ENCODE results near the gene TGFA.

The TGFA gene

DNA sequence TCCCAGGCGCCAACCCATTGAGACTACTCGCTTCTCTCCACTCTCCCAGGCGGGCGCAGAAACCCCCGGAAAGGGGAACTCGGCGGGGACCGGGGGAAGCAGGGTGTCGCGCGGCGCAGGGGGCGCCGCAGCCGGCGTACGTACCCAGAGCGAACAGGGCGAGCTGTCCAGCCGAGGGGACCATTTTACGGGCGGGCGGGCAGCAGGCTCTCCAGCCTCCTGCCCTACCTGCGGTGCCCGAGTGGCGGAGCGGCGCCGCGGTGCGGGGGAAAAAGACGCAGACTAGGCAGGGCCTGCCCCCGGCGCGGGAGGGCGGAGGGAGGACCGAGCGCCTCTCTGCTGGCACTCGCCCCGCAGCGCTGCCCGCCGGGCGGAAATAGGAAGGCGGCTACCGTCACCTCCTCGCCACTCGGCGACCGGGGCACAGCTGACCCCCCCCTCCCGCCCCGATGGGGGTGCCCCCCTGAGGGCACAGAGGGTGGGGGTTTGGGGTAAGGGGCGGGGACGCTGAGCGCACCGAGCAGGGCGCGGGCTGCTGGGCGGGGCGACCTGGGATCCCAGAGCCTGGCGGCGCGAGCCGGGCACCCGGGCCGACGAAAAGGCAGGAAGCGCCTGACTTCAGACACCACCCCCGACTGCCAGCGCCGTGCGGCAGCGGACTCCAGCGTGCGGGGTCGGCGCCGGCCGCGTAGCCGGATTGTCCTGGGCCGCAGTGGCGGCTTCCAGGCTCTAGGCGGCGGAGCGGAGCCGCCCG, at the start of gene TGFA:
TSS of gene TGFA (minus strand) at position 243 of the 754 bp plus-strand sequence. CDS start at position 184, 59 bp downstream.
- DNase-seq (ENCODE audit: low read depth in 2 of 3, low spot score in 2 of 3) = peak; percentile 34 to 49 (median 44)

DNA sequence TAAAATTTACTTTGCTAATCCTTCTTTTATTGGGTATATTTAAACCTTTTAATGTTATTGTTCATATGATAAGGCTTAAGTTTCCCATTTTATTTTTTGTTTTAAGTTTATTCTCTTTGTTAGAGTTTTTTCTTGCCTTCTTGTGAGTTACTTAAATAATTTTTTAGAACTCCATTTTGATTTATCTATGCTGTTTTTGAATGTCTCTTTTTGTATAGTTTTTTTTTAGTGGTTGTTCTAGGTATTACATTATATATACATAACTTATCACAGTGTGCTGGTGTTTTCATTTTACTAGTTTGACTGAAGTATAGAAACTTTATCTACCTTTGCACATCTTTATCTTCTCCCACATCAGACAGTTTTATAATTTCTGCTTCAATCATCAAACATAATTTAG, 49.4 kb upstream of the TGFA start:
- no peak for DNase-seq (ENCODE audit: low read depth in 2 of 3, low spot score in 2 of 3)

DNA sequence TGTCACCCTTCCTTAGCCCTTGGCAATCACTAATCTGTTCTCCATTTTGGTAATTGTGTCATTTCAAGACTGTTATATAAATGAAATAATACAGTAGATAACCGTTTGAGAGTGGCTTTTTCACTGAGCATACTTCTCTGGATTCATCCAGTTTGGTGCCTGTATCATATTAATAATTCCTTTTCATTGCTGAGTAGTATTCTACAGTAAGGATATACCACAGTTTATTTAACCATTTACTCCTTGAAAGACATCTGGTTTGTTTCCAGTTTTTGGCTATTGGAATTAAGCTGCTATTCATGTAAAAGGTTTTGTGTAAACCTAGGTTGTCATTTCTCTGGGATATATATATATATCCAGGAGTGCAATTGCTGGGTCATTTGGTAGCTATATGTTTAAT, 44.6 kb upstream of the TGFA start:
- no peak for DNase-seq (ENCODE audit: low read depth in 2 of 3, low spot score in 2 of 3)

- DNase-seq (ENCODE audit: low read depth in 2 of 3, low spot score in 2 of 3) = no peak
Measured at GRCh38 chr2:70596739-70597138, 43.1 kb upstream of the TGFA start.

- no peak for DNase-seq (ENCODE audit: low read depth in 2 of 3, low spot score in 2 of 3)
Measured at GRCh38 chr2:70596293-70596692, 42.7 kb upstream of the TGFA start.

GRCh38 chr2:70583091-70583490, 29.5 kb upstream of the TGFA start:
- DNase-seq (ENCODE audit: low read depth in 2 of 3, low spot score in 2 of 3) = no peak

GRCh38 chr2:70580352-70580751, 26.7 kb upstream of the TGFA start:
- no peak for DNase-seq (ENCODE audit: low read depth in 2 of 3, low spot score in 2 of 3)

GRCh38 chr2:70574618-70575017, 21.0 kb upstream of the TGFA start:
- DNase-seq (ENCODE audit: low read depth in 2 of 3, low spot score in 2 of 3) = no peak

DNA sequence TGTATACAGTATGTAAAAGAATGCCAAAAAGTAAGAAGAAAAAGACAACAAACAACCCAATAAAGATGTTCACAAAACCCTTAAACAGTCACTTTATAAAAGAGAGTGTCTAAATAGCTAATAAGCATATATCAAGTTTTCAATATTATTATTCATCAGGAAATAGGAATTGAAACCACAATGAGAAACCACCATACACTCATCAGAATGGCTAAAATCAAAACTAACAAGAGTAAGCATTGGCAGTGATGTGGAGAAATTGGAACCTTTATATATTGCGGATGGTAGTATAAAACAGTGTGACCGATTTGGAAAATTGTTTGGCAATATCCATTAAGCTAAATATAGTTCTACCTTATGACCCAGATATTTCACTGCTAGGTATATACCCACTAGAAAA, 20.5 kb upstream of the TGFA start:
- no peak for DNase-seq (ENCODE audit: low read depth in 2 of 3, low spot score in 2 of 3)

DNA sequence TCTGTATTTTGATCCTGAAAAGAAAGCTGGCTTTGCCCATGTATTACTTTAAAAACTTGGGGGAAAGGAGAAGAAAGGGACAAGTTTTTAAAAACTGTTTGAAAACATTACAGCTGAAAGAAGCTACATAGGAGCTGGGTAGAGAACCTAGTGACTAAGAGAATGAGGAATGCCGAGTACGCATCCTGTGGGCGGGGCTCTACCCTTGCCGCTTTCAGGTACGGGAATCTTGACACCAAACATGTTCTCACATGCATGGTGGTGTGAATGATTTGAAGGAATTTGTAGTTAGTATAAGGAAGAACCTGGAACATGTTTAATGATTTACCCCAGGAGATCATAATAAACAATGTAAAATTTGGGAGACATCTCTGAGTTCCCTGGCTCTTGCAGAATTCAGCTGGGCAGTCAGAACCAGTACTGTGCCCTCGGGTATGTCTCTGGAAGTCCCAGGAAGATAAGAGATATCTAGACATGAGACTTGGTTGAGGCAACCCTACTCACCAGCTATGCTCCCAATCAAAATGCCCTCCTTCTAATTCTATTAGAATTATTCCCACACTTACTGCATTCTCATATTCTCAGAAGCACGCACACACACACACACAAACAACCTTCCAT, 16.5 kb upstream of the TGFA start:
- no peak for DNase-seq (ENCODE audit: low read depth in 2 of 3, low spot score in 2 of 3)

DNA sequence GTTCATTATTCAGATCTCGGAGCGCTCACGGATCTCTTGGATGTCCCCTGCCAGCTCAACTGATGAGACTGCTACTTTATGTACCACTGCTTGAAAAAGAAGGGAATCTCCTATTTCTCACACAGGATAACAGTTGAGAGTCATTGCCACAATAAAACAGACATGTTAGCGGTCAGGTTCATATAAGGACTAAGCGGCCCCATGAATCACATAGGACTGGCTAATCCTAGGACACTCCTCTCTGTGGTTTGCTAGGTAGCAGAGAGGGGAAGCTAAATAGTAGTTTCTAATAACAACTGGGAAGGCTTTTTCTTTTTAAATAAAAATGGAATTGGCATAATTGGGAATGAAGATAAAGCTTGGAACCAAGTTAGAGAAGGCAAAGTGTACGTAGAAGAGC, 15.9 kb upstream of the TGFA start:
- DNase-seq (ENCODE audit: low read depth in 2 of 3, low spot score in 2 of 3) = no peak

- DNase-seq (ENCODE audit: low read depth in 2 of 3, low spot score in 2 of 3) = no peak
Measured at GRCh38 chr2:70566906-70567305, 13.3 kb upstream of the TGFA start.

DNA sequence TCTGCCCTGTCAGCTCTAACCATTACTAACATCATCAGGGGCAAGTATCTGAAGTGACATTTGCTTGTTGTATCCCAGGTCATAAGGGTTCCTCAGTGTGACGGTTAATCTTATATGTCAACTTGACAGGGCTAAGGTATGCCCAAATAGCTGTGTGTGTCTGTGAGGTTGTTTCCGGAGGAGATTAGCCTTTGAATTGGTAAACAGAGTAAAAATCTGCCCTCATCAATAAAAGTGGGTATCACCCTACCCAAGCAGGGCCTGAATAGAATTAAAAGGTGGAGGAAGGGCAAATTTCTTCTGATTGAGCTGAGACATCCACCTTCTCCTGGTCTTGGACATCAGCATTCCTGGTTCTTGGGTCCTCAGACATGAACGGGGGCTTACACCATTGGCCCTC, 12.8 kb upstream of the TGFA start:
- no peak for DNase-seq (ENCODE audit: low read depth in 2 of 3, low spot score in 2 of 3)

- DNase-seq (ENCODE audit: low read depth in 2 of 3, low spot score in 2 of 3) = no peak
Measured at GRCh38 chr2:70565039-70565731, 11.6 kb upstream of the TGFA start.

- DNase-seq (ENCODE audit: low read depth in 2 of 3, low spot score in 2 of 3) = no peak
Measured at GRCh38 chr2:70561893-70562292, 8.3 kb upstream of the TGFA start.

GRCh38 chr2:70560442-70560841, 6.8 kb upstream of the TGFA start:
- no peak for DNase-seq (ENCODE audit: low read depth in 2 of 3, low spot score in 2 of 3)

- no peak for DNase-seq (ENCODE audit: low read depth in 2 of 3, low spot score in 2 of 3)
Measured at GRCh38 chr2:70560040-70560439, 6.4 kb upstream of the TGFA start.

- no peak for DNase-seq (ENCODE audit: low read depth in 2 of 3, low spot score in 2 of 3)
Measured at GRCh38 chr2:70558195-70558808, 4.7 kb upstream of the TGFA start.

- DNase-seq (ENCODE audit: low read depth in 2 of 3, low spot score in 2 of 3) = no peak
Measured at GRCh38 chr2:70557171-70557838, 3.7 kb upstream of the TGFA start.

- no peak for DNase-seq (ENCODE audit: low read depth in 2 of 3, low spot score in 2 of 3)
Measured at GRCh38 chr2:70556608-70557007, 3.0 kb upstream of the TGFA start.

GRCh38 chr2:70554338-70554892, 789 bp upstream of the TGFA start:
- no peak for DNase-seq (ENCODE audit: low read depth in 2 of 3, low spot score in 2 of 3)
